Measurements from ENCODE around the gene LENG9. TPM values are rescaled to one million over a fixed set of nuclear protein-coding genes. Genes with fewer than 3 reads are reported as not detected.

LENG9 gene
- total RNA-seq, 2 donors from 2014 or later = 18.2 to 24.6 TPM

- TF ChIP-seq CTCF (IDR thresholded peaks at IDR 0.05) = no peak
- intact Hi-C loops (cut with DNase I) = no loop called here
Observed at GRCh38 chr19:54489766-54490165, 26.2 kb upstream of the LENG9 start.

GRCh38 chr19:54489341-54489740 is 25.8 kb upstream of the LENG9 start:
- Histone ChIP-seq H3K27ac (no peak overlapping the region), H3K4me3 (no peak overlapping the region), H3K27me3 (no peaks in the 10 kb centered on the region), H3K4me1 (no peaks in the 10 kb centered on the region), H3K9me3 (no peaks in the 10 kb centered on the region), H3K9ac (ENCODE audit: low read depth in 2 of 2, low read length in 2 of 2) (no peak overlapping the region), H3K36me3 (no peaks in the 10 kb centered on the region)
- no peak for DNase-seq
- TF ChIP-seq CTCF (IDR thresholded peaks at IDR 0.05) = no peak
- intact Hi-C loops (cut with DNase I) = no loop called here

More at GRCh38 chr19:54489766-54490165, 26.2 kb upstream of the LENG9 start:
- no peak overlapping the region for H3K27ac ChIP-seq
- H3K4me3 ChIP-seq = no peak overlapping the region
- H3K4me1 ChIP-seq = no peaks in the 10 kb centered on the region
- H3K9me3 ChIP-seq = no peaks in the 10 kb centered on the region
- no peaks in the 10 kb centered on the region for H3K27me3 ChIP-seq
- H3K36me3 ChIP-seq = no peaks in the 10 kb centered on the region
- no peak overlapping the region for H3K9ac ChIP-seq (ENCODE audit: low read depth in 2 of 2, low read length in 2 of 2)
- no peak for DNase-seq

DNA sequence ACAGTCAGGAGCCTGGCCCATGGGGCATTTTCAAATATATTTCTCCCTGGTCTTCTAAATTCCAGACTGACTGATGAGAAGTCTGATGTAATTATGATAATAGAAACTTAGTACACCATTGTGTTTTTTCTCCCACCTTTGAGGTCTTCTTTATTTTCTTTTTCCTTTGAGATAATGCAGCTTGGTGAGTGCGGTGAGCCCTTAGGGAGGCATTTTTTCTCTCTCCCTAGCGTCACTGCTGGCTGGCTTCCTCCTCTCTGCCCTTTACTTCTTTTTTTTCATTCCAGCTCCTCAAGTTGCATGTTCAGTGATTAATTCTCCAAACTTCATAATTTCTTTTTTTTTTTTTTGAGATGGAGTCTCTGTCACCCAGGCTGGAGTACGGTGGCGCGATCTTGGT is 22.3 kb upstream of the LENG9 start:
- Histone ChIP-seq H3K27me3 (no peaks in the 10 kb centered on the region), H3K36me3 (no peaks in the 10 kb centered on the region), H3K4me1 (no peaks in the 10 kb centered on the region), H3K9me3 (no peaks in the 10 kb centered on the region), H3K9ac (ENCODE audit: low read depth in 2 of 2, low read length in 2 of 2) (no peak overlapping the region), H3K4me3 (no peak overlapping the region), H3K27ac (no peak overlapping the region)
- no peak for DNase-seq
- intact Hi-C loops (cut with DNase I) = no loop called here
- no peak for TF ChIP-seq CTCF (IDR thresholded peaks at IDR 0.05)

DNA sequence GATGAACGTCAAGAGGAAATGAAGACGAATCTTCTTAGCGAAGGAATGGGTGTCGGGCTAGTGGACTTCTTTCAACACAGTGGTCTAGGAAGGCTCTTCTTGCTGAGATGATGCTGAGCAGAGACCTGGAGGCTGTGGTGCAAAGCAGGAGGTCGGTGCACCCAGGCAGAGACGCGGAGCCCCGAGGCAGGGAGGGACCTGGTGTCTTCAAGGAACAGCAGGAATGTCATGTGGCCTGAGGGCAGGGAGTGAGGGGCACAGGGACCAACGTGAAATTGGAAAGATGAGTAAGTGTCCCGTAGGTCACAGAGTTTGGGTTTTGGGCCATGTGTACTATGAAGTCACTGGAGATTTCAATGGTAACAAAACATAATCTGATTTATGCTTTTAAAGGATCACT is 20.9 kb upstream of the LENG9 start:
- Histone ChIP-seq H3K9me3 (no peaks in the 10 kb centered on the region), H3K9ac (ENCODE audit: low read depth in 2 of 2, low read length in 2 of 2) (no peak overlapping the region), H3K27me3 (no peaks in the 10 kb centered on the region), H3K4me1 (no peaks in the 10 kb centered on the region), H3K4me3 (no peak overlapping the region), H3K36me3 (no peaks in the 10 kb centered on the region), H3K27ac (no peak overlapping the region)
- intact Hi-C loops (cut with DNase I) = loop anchor here (5.0 kb wide), 1 partner anchor 193 kb away; no protein-coding TSS in a partner anchor
- no peak for DNase-seq
- no peak for TF ChIP-seq CTCF (IDR thresholded peaks at IDR 0.05)

DNA sequence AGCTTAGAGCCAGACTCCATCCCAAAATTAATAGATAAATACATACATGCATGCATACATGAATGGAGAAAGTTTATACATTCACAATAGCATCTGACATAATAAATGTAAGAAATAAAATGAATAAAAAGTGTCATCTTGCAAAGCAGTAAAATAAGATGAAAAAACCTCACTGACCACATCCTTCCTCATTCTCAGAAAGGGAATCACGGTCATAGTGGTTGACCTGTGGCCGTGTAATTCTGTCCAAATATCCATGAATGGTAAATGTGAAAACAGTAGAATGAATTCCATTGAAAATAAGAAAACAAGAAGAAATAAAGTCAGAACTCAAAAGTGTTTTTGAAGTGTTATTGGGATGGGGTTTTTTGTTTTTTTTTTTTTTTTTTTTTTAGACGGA is 19.3 kb upstream of the LENG9 start:
- no peak for DNase-seq
- no peak overlapping the region for H3K27ac ChIP-seq
- no peaks in the 10 kb centered on the region for H3K27me3 ChIP-seq
- no peak overlapping the region for H3K9ac ChIP-seq (ENCODE audit: low read depth in 2 of 2, low read length in 2 of 2)
- H3K4me1 ChIP-seq = no peaks in the 10 kb centered on the region
- intact Hi-C loops (cut with DNase I) = loop anchor here (5.0 kb wide), 1 partner anchor 194 kb away; no protein-coding TSS in a partner anchor
- no peaks in the 10 kb centered on the region for H3K9me3 ChIP-seq
- H3K36me3 ChIP-seq = no peaks in the 10 kb centered on the region
- no peak for TF ChIP-seq CTCF (IDR thresholded peaks at IDR 0.05)
- H3K4me3 ChIP-seq = no peak overlapping the region
